SK-N-MC (cell line): ENCODE data around the gene GALNT18.

Experiments used
- EZH2 ChIP-seq: fragments of 200-600 bp; sonication (generic); IDR thresholded peaks from one replicate; pipeline ENCODE4 v1.6.1; 2017; ENCODE audit warnings: antibody characterized with exemption
- FOXP2 ChIP-seq: optimal IDR thresholded peaks from 2 replicates; pipeline ENCODE3; 2011; ENCODE audit warnings: mild to moderate bottlenecking, moderate library complexity; ENCODE audit not compliant: insufficient read depth; ENCODE audit errors: extremely low read length, control extremely low read depth
- POLR2AphosphoS5 ChIP-seq: IDR thresholded peaks from 2 replicates; pipeline ENCODE4 v1.6.1; 2012; ENCODE audit warnings: mild to moderate bottlenecking, low read depth, low read length, borderline replicate concordance

GRCh38 chr11:11636671-11637070 lies 14.9 kb upstream of the GALNT18 start:
- TF ChIP-seq EZH2 (no peak), POLR2AphosphoS5 (no peak), FOXP2 (no peak)
